ENCODE results near the gene TAPT1. TPM values are rescaled to one million over a fixed set of nuclear protein-coding genes. Genes with fewer than 3 reads are reported as not detected.

The TAPT1 gene
- total RNA-seq, 1 donor from 2014 or later: 31.8 TPM

GRCh38 chr4:16231570-16232245, 5.4 kb upstream of the TAPT1 start:
- Histone ChIP-seq H3K9me3 (ENCODE audit: control insufficient read depth in 3 of 3, low read length in 3 of 3) (no peaks in the 10 kb centered on the region), H3K4me3 (ENCODE audit: low read length in 3 of 3) (no peak overlapping the region), H3K27ac (ENCODE audit: low read depth, low read length) (peak overlapping the region; percentile 11), H3K9ac (ENCODE audit: low read depth in 1 of 3, low read length in 3 of 3) (peak overlapping the region in 1 of 3 donors; percentile 16), H3K36me3 (ENCODE audit: control insufficient read depth in 3 of 3, insufficient read depth in 3 of 3, low read length in 3 of 3) (no peaks in the 10 kb centered on the region), H3K27me3 (ENCODE audit: control insufficient read depth in 3 of 3, insufficient read depth in 3 of 3, low read length in 3 of 3) (no peaks in the 10 kb centered on the region), H3K4me1 (ENCODE audit: control insufficient read depth in 3 of 3, insufficient read depth in 3 of 3, low read length in 3 of 3) (no peaks in the 10 kb centered on the region)

GRCh38 chr4:16230308-16230707, 4.0 kb upstream of the TAPT1 start:
- no peaks in the 10 kb centered on the region for H3K27me3 ChIP-seq (ENCODE audit: control insufficient read depth in 3 of 3, insufficient read depth in 3 of 3, low read length in 3 of 3)
- peaks cover 0 to under 1% (median 0%) of the 10 kb centered on the region in 3 donors for H3K4me1 ChIP-seq (ENCODE audit: control insufficient read depth in 3 of 3, insufficient read depth in 3 of 3, low read length in 3 of 3)
- H3K27ac ChIP-seq (ENCODE audit: low read depth, low read length): no peak overlapping the region
- no peak overlapping the region for H3K9ac ChIP-seq (ENCODE audit: low read depth in 1 of 3, low read length in 3 of 3)
- no peak overlapping the region for H3K4me3 ChIP-seq (ENCODE audit: low read length in 3 of 3)
- H3K9me3 ChIP-seq (ENCODE audit: control insufficient read depth in 3 of 3, low read length in 3 of 3): no peaks in the 10 kb centered on the region
- no peaks in the 10 kb centered on the region for H3K36me3 ChIP-seq (ENCODE audit: control insufficient read depth in 3 of 3, insufficient read depth in 3 of 3, low read length in 3 of 3)

DNA sequence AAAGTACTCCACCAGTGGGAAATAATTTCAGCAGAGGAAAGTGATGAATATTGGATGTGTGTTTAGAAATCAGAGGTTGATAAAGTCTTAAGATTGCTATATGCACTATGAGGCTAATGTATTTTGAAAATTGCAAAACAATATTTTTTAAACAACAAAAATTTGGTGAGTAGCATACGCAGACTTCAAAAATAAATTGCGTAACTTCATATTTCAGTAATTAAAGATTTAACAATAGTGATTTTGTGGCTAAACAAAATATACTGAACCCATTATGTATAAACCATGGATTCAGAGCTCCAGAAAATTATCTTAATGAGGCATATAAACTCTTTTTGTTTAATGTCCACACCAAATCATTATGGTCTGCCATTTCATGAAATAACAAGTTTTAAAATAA, 3.3 kb upstream of the TAPT1 start:
- no peaks in the 10 kb centered on the region for H3K27me3 ChIP-seq (ENCODE audit: control insufficient read depth in 3 of 3, insufficient read depth in 3 of 3, low read length in 3 of 3)
- H3K4me1 ChIP-seq (ENCODE audit: control insufficient read depth in 3 of 3, insufficient read depth in 3 of 3, low read length in 3 of 3): peaks cover 3 to 5% (median 4%) of the 10 kb centered on the region in 3 donors
- no peak overlapping the region for H3K27ac ChIP-seq (ENCODE audit: low read depth, low read length)
- H3K9me3 ChIP-seq (ENCODE audit: control insufficient read depth in 3 of 3, low read length in 3 of 3): no peaks in the 10 kb centered on the region
- H3K4me3 ChIP-seq (ENCODE audit: low read length in 3 of 3): no peak overlapping the region
- H3K36me3 ChIP-seq (ENCODE audit: control insufficient read depth in 3 of 3, insufficient read depth in 3 of 3, low read length in 3 of 3): no peaks in the 10 kb centered on the region
- H3K9ac ChIP-seq (ENCODE audit: low read depth in 1 of 3, low read length in 3 of 3): no peak overlapping the region

- H3K4me3 ChIP-seq (ENCODE audit: low read length in 3 of 3): peak overlapping the region; percentile 82 to 87 (median 83)
- H3K9me3 ChIP-seq (ENCODE audit: control insufficient read depth in 3 of 3, low read length in 3 of 3): no peaks in the 10 kb centered on the region
- H3K9ac ChIP-seq (ENCODE audit: low read depth in 1 of 3, low read length in 3 of 3): peak overlapping the region; percentile 94 to 96 (median 96)
- peaks cover 15 to 22% (median 18%) of the 10 kb centered on the region in 3 donors for H3K4me1 ChIP-seq (ENCODE audit: control insufficient read depth in 3 of 3, insufficient read depth in 3 of 3, low read length in 3 of 3)
- no peaks in the 10 kb centered on the region for H3K27me3 ChIP-seq (ENCODE audit: control insufficient read depth in 3 of 3, insufficient read depth in 3 of 3, low read length in 3 of 3)
- no peaks in the 10 kb centered on the region for H3K36me3 ChIP-seq (ENCODE audit: control insufficient read depth in 3 of 3, insufficient read depth in 3 of 3, low read length in 3 of 3)
- peak overlapping the region; percentile 91 for H3K27ac ChIP-seq (ENCODE audit: low read depth, low read length)
Measured at GRCh38 chr4:16227462-16227868, 1.2 kb upstream of the TAPT1 start.

GRCh38 chr4:16226816-16227461, 668 bp upstream of the TAPT1 start:
- Histone ChIP-seq H3K27ac (ENCODE audit: low read depth, low read length) (peak overlapping the region; percentile 91), H3K4me1 (ENCODE audit: control insufficient read depth in 3 of 3, insufficient read depth in 3 of 3, low read length in 3 of 3) (peaks cover 15 to 22% (median 18%) of the 10 kb centered on the region in 3 donors), H3K27me3 (ENCODE audit: control insufficient read depth in 3 of 3, insufficient read depth in 3 of 3, low read length in 3 of 3) (no peaks in the 10 kb centered on the region), H3K36me3 (ENCODE audit: control insufficient read depth in 3 of 3, insufficient read depth in 3 of 3, low read length in 3 of 3) (no peaks in the 10 kb centered on the region), H3K4me3 (ENCODE audit: low read length in 3 of 3) (peak overlapping the region; percentile 82 to 87 (median 83)), H3K9me3 (ENCODE audit: control insufficient read depth in 3 of 3, low read length in 3 of 3) (no peaks in the 10 kb centered on the region), H3K9ac (ENCODE audit: low read depth in 1 of 3, low read length in 3 of 3) (peak overlapping the region; percentile 94 to 96 (median 96))

- Histone ChIP-seq H3K4me1 (ENCODE audit: control insufficient read depth in 3 of 3, insufficient read depth in 3 of 3, low read length in 3 of 3) (peaks cover 15 to 29% (median 22%) of the 10 kb centered on the region in 3 donors), H3K27ac (ENCODE audit: low read depth, low read length) (peak overlapping the region; percentile 74), H3K9me3 (ENCODE audit: control insufficient read depth in 3 of 3, low read length in 3 of 3) (no peaks in the 10 kb centered on the region), H3K4me3 (ENCODE audit: low read length in 3 of 3) (peak overlapping the region; percentile 50 to 94 (median 83)), H3K27me3 (ENCODE audit: control insufficient read depth in 3 of 3, insufficient read depth in 3 of 3, low read length in 3 of 3) (no peaks in the 10 kb centered on the region), H3K36me3 (ENCODE audit: control insufficient read depth in 3 of 3, insufficient read depth in 3 of 3, low read length in 3 of 3) (no peaks in the 10 kb centered on the region), H3K9ac (ENCODE audit: low read depth in 1 of 3, low read length in 3 of 3) (peak overlapping the region; percentile 75 to 92 (median 91))
Measured at GRCh38 chr4:16225167-16225862, 956 bp downstream of the TAPT1 start.

DNA sequence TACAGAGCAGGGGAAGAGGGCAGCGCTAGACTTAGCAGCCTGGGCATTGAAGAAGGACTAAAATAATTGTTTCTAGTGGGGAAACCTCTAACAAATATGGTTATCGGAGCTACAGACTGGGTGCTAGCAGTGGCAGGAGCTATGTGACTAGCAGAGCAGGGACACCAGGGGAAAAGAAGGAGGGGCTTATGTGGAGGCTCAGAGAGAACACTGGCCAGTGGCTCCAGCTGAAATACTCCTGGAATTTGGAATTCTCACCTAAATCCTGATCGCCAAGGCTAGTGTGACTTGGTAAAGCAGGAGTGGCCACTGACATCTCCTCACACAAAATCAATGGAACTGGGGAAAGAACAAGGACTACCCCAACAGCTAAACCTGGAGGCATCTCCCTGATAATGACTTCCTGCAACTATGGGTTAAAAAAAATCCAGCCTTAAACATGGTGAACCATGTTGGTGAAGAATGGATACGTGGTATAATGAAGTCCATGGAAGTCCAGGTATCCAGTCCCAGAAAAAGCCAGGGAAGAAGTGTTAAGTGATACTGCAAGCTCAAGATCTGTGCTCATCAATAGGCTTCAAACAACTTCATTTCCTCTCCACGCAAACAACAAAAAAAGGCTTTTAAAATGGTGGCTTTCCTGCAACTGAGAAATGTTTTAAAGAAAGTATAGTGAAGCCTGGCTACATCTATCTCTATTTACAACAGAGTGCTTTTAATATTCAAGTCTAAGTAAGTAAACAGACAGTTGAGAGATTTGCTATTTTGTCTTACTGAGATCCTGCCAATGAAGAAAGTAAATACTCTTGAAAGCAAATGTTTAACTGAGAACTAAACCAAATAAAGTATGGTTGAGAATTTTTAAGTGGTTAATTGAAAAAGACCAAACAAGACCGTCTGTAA, 1.8 kb downstream of the TAPT1 start:
- Histone ChIP-seq H3K27me3 (ENCODE audit: control insufficient read depth in 3 of 3, insufficient read depth in 3 of 3, low read length in 3 of 3) (no peaks in the 10 kb centered on the region), H3K36me3 (ENCODE audit: control insufficient read depth in 3 of 3, insufficient read depth in 3 of 3, low read length in 3 of 3) (no peaks in the 10 kb centered on the region), H3K4me1 (ENCODE audit: control insufficient read depth in 3 of 3, insufficient read depth in 3 of 3, low read length in 3 of 3) (peaks cover 15 to 29% (median 26%) of the 10 kb centered on the region in 3 donors), H3K9ac (ENCODE audit: low read depth in 1 of 3, low read length in 3 of 3) (peak overlapping the region; percentile 75 to 92 (median 91)), H3K9me3 (ENCODE audit: control insufficient read depth in 3 of 3, low read length in 3 of 3) (no peaks in the 10 kb centered on the region), H3K4me3 (ENCODE audit: low read length in 3 of 3) (peak overlapping the region; percentile 50 to 94 (median 83)), H3K27ac (ENCODE audit: low read depth, low read length) (peak overlapping the region; percentile 74)

DNA sequence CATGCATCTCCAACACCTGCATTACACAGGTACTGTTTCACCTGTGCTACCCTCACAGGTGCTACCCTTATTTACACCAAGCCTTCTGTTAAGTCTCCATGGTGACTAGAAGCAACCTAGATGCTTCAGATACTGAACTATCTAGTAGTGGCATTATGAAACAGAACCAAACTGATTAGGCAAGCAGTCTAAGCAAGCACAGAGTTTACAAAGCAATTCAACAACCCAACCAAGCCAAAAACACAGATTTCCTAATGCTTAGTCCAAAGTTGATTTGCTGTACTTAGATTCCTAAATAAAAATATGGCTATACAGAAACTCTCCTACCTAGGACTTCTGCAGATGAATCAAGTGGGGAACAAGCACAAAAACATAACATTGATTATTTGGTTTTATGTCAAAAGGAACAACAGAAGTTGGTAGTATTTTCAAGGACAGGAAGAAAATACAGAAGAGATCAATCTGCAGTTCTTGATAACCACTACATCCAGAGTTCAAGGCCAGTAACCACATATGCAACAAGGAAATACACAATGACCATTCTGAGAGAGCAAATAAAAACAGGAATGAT, 3.2 kb downstream of the TAPT1 start:
- peak overlapping the region in 2 of 3 donors; percentile 10 to 75 for H3K9ac ChIP-seq (ENCODE audit: low read depth in 1 of 3, low read length in 3 of 3)
- H3K9me3 ChIP-seq (ENCODE audit: control insufficient read depth in 3 of 3, low read length in 3 of 3): no peaks in the 10 kb centered on the region
- H3K4me1 ChIP-seq (ENCODE audit: control insufficient read depth in 3 of 3, insufficient read depth in 3 of 3, low read length in 3 of 3): peaks cover 15 to 30% (median 29%) of the 10 kb centered on the region in 3 donors
- H3K4me3 ChIP-seq (ENCODE audit: low read length in 3 of 3): peak overlapping the region in 2 of 3 donors; percentile 50 to 94
- no peaks in the 10 kb centered on the region for H3K27me3 ChIP-seq (ENCODE audit: control insufficient read depth in 3 of 3, insufficient read depth in 3 of 3, low read length in 3 of 3)
- H3K27ac ChIP-seq (ENCODE audit: low read depth, low read length): peak overlapping the region; percentile 74
- H3K36me3 ChIP-seq (ENCODE audit: control insufficient read depth in 3 of 3, insufficient read depth in 3 of 3, low read length in 3 of 3): no peaks in the 10 kb centered on the region

- H3K9me3 ChIP-seq (ENCODE audit: control insufficient read depth in 3 of 3, low read length in 3 of 3): no peaks in the 10 kb centered on the region
- no peak overlapping the region for H3K9ac ChIP-seq (ENCODE audit: low read depth in 1 of 3, low read length in 3 of 3)
- H3K36me3 ChIP-seq (ENCODE audit: control insufficient read depth in 3 of 3, insufficient read depth in 3 of 3, low read length in 3 of 3): peaks cover 0 to 4% (median 0%) of the 10 kb centered on the region in 3 donors
- H3K27ac ChIP-seq (ENCODE audit: low read depth, low read length): no peak overlapping the region
- H3K4me3 ChIP-seq (ENCODE audit: low read length in 3 of 3): no peak overlapping the region
- no peaks in the 10 kb centered on the region for H3K27me3 ChIP-seq (ENCODE audit: control insufficient read depth in 3 of 3, insufficient read depth in 3 of 3, low read length in 3 of 3)
- peaks cover 16 to 42% (median 41%) of the 10 kb centered on the region in 3 donors for H3K4me1 ChIP-seq (ENCODE audit: control insufficient read depth in 3 of 3, insufficient read depth in 3 of 3, low read length in 3 of 3)
Measured at GRCh38 chr4:16218950-16219349, 7.3 kb downstream of the TAPT1 start.

Measured in skeletal muscle tissue (tissue), 4 donors.